Omental fat pad (tissue), 4 donors: ENCODE results near the gene HMCN2. TPM values are rescaled to one million over a fixed set of nuclear protein-coding genes. Genes with fewer than 3 reads are reported as not detected.

ENCODE experiments used
- ATAC-seq: fragments of 150-250 bp; one replicate; pipeline ENCODE4 v1.9.1; 2016; ENCODE audit warnings: mild to moderate bottlenecking, moderate library complexity; ENCODE audit not compliant: low FRiP score
- DNase-seq: peaks from one replicate; pipeline ENCODE4 v3.0.0-alpha.2; 2019; ENCODE audit warnings: low spot score
- total RNA-seq, 4 donors: library from RNA; depleted of rRNA; stranded (reverse); fragments of >200 nt; gene quantifications; one replicate each; pipeline ENCODE4 v1.1.0, GENCODE V29; 2016
- TF ChIP-seq, protein P1 (sequence below), 3 donors: fragments of 450-650 bp; IDR thresholded peaks; one replicate each; pipeline ENCODE4 v1.5.1; 2016 to 2017; ENCODE audit warnings: antibody characterized with exemption in 3 of 3, mild to moderate bottlenecking in 3 of 3, moderate library complexity in 2 of 3

HMCN2 gene
- total RNA-seq, 4 donors from 2014 or later: 0.19 to 5.8 (median 0.75) TPM

DNA sequence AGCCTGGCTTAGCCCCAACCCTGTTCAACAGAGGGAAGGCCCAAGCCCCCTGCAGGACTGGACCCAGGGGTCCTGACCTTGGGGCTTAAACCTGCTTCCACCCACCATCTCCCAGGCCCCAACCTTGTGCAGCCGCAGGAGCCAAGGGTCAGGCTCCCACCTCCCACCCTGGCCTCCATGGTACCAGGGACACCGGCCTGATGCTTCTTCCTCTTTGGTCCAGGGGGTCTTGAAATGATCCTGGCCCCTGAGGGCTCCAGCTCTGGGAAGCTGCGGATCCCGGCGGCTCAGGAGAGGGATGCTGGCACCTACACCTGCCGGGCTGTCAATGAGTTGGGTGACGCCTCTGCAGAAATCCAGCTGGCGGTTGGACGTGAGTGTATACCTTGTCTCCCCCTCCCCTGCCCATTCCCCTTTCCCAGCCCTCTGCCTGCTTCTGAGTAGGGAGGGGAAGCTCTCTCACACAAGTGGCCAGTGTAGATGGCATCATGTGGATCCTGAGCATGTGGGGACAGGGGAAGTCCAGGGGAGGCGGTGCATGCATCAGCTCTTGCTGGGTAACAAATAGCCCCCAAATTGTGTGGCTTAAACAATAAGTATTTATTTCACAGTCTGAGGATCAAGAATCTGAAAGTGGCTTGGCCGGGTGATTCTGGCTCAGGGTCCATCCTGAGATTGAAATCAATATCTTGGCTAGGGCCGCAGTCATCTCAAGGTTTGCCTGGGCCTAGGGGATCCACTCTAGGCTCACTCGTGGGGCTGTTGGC is 44.3 kb downstream of the HMCN2 start:
- ATAC-seq: no peak

DNA sequence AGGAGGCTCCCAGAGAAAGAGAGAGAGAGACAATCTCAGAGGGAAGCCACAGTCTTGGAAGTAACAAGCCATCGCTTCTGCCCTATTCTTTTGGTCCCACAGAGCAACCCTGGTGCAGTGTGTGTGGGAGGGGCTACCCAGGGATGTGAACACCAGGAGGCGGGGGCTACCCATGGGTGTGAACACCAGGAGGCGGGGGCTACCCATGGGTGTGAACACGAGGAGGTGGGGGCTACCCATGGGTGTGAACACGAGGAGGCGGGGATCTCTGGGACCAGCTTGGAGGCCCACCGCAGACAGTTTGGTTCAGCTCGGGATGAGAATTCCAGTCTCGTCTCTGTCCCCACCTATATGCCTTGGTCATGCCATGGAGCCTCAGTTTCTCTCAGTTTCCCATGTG is 44.9 kb downstream of the HMCN2 start:
- DNase-seq (no peak), ATAC-seq (no peak)
- TF ChIP-seq, protein P1, sequence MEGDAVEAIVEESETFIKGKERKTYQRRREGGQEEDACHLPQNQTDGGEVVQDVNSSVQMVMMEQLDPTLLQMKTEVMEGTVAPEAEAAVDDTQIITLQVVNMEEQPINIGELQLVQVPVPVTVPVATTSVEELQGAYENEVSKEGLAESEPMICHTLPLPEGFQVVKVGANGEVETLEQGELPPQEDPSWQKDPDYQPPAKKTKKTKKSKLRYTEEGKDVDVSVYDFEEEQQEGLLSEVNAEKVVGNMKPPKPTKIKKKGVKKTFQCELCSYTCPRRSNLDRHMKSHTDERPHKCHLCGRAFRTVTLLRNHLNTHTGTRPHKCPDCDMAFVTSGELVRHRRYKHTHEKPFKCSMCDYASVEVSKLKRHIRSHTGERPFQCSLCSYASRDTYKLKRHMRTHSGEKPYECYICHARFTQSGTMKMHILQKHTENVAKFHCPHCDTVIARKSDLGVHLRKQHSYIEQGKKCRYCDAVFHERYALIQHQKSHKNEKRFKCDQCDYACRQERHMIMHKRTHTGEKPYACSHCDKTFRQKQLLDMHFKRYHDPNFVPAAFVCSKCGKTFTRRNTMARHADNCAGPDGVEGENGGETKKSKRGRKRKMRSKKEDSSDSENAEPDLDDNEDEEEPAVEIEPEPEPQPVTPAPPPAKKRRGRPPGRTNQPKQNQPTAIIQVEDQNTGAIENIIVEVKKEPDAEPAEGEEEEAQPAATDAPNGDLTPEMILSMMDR (IDR thresholded peaks at IDR 0.05): no peak

More for the DNA sequence above, 44.3 kb downstream of the HMCN2 start:
- no peak for DNase-seq
- TF ChIP-seq, protein P1 (IDR thresholded peaks at IDR 0.05): no peak

DNA sequence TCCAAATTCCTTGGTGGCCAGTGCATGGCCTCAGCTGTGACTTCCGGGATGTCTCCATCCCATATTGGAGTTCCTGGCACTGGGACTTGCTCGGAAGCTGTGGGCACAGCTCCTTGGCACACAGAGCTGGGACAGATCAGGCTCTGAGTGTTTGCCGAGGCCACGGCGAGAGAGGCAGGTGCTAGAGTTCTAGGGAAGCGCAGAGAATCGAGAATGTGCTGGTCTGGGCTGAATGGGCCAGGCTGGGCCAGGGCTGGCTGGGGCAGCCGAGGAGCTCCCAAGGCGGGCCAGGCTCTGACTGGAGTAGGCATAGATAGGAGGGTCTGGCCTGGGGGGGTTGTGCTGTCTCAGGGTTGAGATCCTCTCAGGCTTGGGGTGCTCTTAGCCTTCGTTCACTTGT is 45.4 kb downstream of the HMCN2 start:
- TF ChIP-seq, protein P1 (IDR thresholded peaks at IDR 0.05): no peak
- ATAC-seq: no peak
- no peak for DNase-seq

DNA sequence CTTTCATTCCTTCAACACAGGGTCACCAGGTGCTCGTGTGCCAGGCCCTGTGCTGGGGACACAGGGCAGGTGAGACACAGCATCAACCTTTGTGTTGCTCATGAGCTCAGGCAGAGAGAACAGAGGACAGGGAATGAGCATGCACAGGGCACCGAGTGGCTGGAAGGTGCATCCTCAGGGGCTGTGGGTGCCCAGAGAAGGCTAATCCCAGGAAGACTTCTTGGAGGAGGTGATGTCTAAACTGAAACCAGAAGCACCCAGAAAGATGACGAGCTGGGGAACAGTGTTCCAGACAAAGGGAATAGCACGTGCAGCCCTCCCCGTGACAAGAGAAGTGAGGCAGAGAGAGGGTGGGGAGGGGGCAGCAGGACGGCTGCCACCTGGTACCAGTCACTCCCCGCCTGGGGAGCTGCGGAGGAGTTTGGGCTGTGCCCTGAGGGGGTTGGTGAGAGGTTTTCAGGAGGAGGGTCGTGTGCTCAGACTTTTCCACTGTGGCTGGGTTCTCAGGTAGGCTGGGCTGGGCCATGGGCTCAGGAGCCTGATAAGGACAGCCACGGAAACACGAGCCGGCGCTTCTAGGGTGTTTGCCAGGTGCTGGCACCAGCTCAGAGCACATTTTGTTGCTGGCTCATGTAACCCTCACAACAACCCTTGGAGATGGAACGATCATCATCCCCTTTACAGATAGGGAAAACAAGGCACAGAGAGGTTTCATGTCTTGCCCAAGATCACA is 46.0 kb downstream of the HMCN2 start:
- no peak for ATAC-seq
- no peak for DNase-seq
- TF ChIP-seq, protein P1 (IDR thresholded peaks at IDR 0.05): no peak

DNA sequence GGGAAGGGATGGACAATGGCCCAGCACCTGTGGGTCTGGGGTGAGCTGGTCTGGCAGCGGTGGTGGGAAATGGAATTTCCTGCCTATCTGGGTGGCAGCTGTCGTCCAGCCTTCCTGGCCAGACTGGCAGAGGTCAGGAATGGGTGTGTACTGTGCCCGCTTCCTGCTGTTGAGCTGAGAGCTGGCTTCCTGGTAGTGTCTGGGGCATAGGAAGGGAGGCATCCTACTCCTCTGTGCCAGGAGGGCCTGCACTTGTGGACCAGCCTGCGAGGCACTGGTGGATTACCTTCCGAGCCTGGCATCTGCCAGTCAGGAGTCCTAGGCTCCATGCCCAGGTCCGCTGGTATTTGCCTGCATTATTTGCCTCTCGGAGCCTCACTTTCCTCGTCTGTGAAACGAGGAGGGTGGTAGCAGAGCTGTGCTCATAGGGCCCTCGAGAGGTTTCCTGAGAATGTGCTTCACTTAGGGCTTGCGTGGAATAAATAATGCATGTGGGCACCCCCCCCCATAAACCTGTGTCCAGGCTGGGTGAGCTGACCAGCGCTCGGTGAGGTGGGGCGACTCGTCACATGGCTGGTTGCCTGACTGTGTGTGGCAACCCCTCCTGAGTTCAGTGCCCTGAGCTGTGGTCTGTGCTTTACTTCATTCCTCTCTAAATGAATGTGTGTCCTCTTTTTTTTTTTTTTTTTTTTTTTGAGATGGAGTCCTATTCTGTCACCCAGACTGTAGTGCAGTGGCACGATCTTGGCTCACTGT is 47.7 kb downstream of the HMCN2 start:
- TF ChIP-seq, protein P1 (IDR thresholded peaks at IDR 0.05): no peak
- DNase-seq (no peak), ATAC-seq (no peak)

DNA sequence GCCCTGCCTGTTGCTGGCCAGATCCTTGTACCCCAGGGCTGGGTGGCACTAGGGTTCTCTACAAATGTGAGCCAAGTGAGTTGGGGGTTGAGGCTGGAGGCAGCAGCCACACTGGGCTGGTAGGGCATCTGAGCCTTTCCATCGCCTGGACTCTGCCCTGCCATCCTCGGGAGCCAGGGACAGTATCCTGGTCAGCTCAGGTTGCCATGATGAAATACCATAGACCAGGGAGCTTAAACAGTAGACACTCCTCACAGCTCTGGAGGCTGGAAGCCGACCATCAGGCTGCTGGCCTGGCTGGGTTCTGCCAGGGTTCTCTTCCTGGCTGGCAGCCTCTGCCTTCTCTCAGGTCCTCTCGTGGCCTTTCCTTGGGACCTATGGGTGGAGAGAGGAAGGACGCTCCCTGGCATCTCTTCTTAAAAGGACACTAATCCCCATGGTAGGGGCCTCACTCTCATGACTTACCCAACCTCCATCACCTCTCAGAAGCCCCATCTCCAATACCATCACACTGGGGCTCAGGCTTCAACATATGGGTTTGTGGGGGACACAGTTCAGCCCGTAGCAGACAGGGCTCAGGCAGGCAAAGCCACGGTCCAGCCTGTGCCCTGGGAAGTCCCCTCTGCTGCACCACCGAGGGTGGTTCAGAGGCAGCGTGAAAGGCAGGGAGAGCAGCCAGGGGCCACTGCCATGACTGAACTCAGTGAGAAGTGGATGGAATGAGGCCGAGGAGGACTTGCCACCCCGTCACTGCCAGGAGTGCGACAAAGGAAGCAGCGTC is 50.1 kb downstream of the HMCN2 start:
- ATAC-seq: no peak
- TF ChIP-seq, protein P1 (IDR thresholded peaks at IDR 0.05): no peak
- no peak for DNase-seq
